CD14-positive monocyte (primary cell): ENCODE data around the gene STMN1. TPM values are rescaled to one million over a fixed set of nuclear protein-coding genes. Genes with fewer than 3 reads are reported as not detected.

ENCODE experiments used
- DNase-seq, 3 donors: peaks; one replicate each; pipeline ENCODE4 v3.0.0-alpha.2; 2011 to 2022
- H2AFZ ChIP-seq: 2 replicates; pipeline ENCODE4 v1.6.0; 2012; ENCODE audit warnings: mild to moderate bottlenecking, low read depth, low read length, inconsistent platforms; ENCODE audit not compliant: insufficient read depth, poor library complexity, severe bottlenecking
- H3K27ac ChIP-seq, 2 donors: 1 replicate in 1 of 2; 2 replicates in 1 of 2; pipeline ENCODE4 v1.5.1; 2012 to 2013; ENCODE audit warnings: low read length in 2 of 2, control low read depth in 1 of 2, inconsistent platforms in 1 of 2, low read depth in 1 of 2, mild to moderate bottlenecking in 1 of 2
- H3K27me3 ChIP-seq, 2 donors: one replicate each; pipeline versions ENCODE4 v1.6.0 to v1.6.1; 2011 to 2013; ENCODE audit warnings: low read length in 2 of 2; ENCODE audit not compliant: control insufficient read depth in 2 of 2, insufficient read depth in 2 of 2
- H3K36me3 ChIP-seq, 2 donors: replicated peaks in 1 of 2; 1 replicate in 1 of 2; 2 replicates in 1 of 2; pipeline versions ENCODE4 v1.5.1 to v1.6.1; 2012 to 2013; ENCODE audit warnings: low read length in 2 of 2, control low read depth in 1 of 2, inconsistent platforms in 1 of 2, mild to moderate bottlenecking in 1 of 2; ENCODE audit not compliant: insufficient read depth in 2 of 2, control insufficient read depth in 1 of 2
- H3K4me1 ChIP-seq, 2 donors: 1 replicate in 1 of 2; 2 replicates in 1 of 2; pipeline versions ENCODE4 v1.5.1 to v1.6.1; 2012 to 2013; ENCODE audit warnings: low read length in 2 of 2, control low read depth in 1 of 2, inconsistent platforms in 1 of 2, mild to moderate bottlenecking in 1 of 2, moderate library complexity in 1 of 2; ENCODE audit not compliant: insufficient read depth in 2 of 2, control insufficient read depth in 1 of 2
- H3K4me2 ChIP-seq: replicated peaks from 2 replicates; pipeline ENCODE3; 2012; ENCODE audit warnings: low read length, moderate library complexity, mild to moderate bottlenecking; ENCODE audit not compliant: poor library complexity, severe bottlenecking; ENCODE audit errors: extremely low read depth
- H3K4me3 ChIP-seq, 3 experiments: fragments of 200-600 bp in 1 of 3; sonication (generic) in 1 of 3; replicated peaks in 1 of 3; 1 replicate in 2 of 3; 2 replicates in 1 of 3; pipeline ENCODE4 v1.5.1; 2011 to 2013; ENCODE audit warnings: low read length in 3 of 3, mild to moderate bottlenecking in 3 of 3, control low read depth in 2 of 3, low read depth in 2 of 3, inconsistent platforms in 1 of 3, moderate library complexity in 1 of 3
- H3K79me2 ChIP-seq: 2 replicates; pipeline ENCODE4 v1.6.0; 2012; ENCODE audit warnings: mild to moderate bottlenecking, control low read depth, inconsistent platforms, low read length, moderate library complexity; ENCODE audit not compliant: insufficient read depth
- H3K9ac ChIP-seq: 2 replicates; pipeline ENCODE4 v1.6.0; 2017; ENCODE audit warnings: low read length, mild to moderate bottlenecking; ENCODE audit not compliant: insufficient read depth, poor library complexity, severe bottlenecking
- H3K9me3 ChIP-seq, 2 donors: replicated peaks in 1 of 2; 1 replicate in 1 of 2; 2 replicates in 1 of 2; pipeline versions ENCODE4 v1.5.1 to v1.6.1; 2012 to 2013; ENCODE audit warnings: low read length in 2 of 2, control low read depth in 1 of 2; ENCODE audit not compliant: control insufficient read depth in 1 of 2, insufficient read depth in 1 of 2
- H4K20me1 ChIP-seq: 2 replicates; pipeline ENCODE4 v1.6.0; 2012; ENCODE audit warnings: mild to moderate bottlenecking, low read length, control low read depth, moderate library complexity; ENCODE audit not compliant: insufficient read depth
- H3K27ac Mint-ChIP-seq, 7 donors: one replicate each; pipeline ENCODE4 v1.8.0; 2020; ENCODE audit warnings: mild to moderate bottlenecking in 7 of 7, mixed read lengths in 7 of 7, moderate library complexity in 6 of 7, inconsistent platforms in 2 of 7
- H3K27me3 Mint-ChIP-seq, 3 donors: one replicate each; pipeline ENCODE4 v1.8.0; 2021 to 2022; ENCODE audit warnings: low read depth in 3 of 3, mild to moderate bottlenecking in 3 of 3, mixed read lengths in 3 of 3, moderate library complexity in 3 of 3, inconsistent platforms in 1 of 3
- H3K36me3 Mint-ChIP-seq, 2 donors: one replicate each; pipeline ENCODE4 v1.8.0; 2020; ENCODE audit warnings: mixed read lengths in 2 of 2, inconsistent platforms in 1 of 2, mild to moderate bottlenecking in 1 of 2
- H3K4me1 Mint-ChIP-seq: one replicate; pipeline ENCODE4 v1.8.0; 2020; ENCODE audit warnings: mild to moderate bottlenecking, mixed read lengths
- H3K4me3 Mint-ChIP-seq, 2 donors: one replicate each; pipeline ENCODE4 v1.8.0; 2020; ENCODE audit warnings: mild to moderate bottlenecking in 2 of 2, mixed read lengths in 2 of 2, moderate library complexity in 1 of 2
- H3K9me3 Mint-ChIP-seq, 7 donors: one replicate each; pipeline ENCODE4 v1.8.0; 2020 to 2022; ENCODE audit warnings: mixed read lengths in 7 of 7, mild to moderate bottlenecking in 6 of 7, moderate library complexity in 6 of 7, inconsistent platforms in 2 of 7
- WGBS: methylation state at CpG from one replicate; pipeline ENCODE4 v1.1.5; 2013; ENCODE audit warnings: missing lambda C conversion rate; ENCODE audit not compliant: insufficient coverage; 5-methylcytosine and 5-hydroxymethylcytosine counted together
- intact Hi-C, 2 donors: fragments of 100-400 bp; cut with micrococcal nuclease; formaldehyde crosslinking; loops; one replicate each; pipeline versions ENCODE4 v1.15.0 to v1.15.1; 2023
- polyA plus RNA-seq, 3 donors: library from polyadenylated mRNA; depleted of rRNA in 1 of 3; unstranded in 2 of 3; stranded (reverse) in 1 of 3; fragments of 300-500 nt in 2 of 3; fragments of >200 nt in 1 of 3; fragmentation: Illumina TruSeq in 2 of 3; gene quantifications; 1 replicate in 2 of 3; 2 replicates in 1 of 3; pipeline ENCODE4 v1.2.3, GENCODE V29; 2012 to 2021
- TF ChIP-seq, protein P1 (sequence below): fragments of 200-600 bp; IDR thresholded peaks from one replicate; pipeline ENCODE4 v1.8.0; 2022; ENCODE audit warnings: antibody characterized with exemption, mild to moderate bottlenecking

STMN1 gene
- polyA plus RNA-seq, 3 donors = 1.5 to 8.1 (median 3.5) TPM

DNA sequence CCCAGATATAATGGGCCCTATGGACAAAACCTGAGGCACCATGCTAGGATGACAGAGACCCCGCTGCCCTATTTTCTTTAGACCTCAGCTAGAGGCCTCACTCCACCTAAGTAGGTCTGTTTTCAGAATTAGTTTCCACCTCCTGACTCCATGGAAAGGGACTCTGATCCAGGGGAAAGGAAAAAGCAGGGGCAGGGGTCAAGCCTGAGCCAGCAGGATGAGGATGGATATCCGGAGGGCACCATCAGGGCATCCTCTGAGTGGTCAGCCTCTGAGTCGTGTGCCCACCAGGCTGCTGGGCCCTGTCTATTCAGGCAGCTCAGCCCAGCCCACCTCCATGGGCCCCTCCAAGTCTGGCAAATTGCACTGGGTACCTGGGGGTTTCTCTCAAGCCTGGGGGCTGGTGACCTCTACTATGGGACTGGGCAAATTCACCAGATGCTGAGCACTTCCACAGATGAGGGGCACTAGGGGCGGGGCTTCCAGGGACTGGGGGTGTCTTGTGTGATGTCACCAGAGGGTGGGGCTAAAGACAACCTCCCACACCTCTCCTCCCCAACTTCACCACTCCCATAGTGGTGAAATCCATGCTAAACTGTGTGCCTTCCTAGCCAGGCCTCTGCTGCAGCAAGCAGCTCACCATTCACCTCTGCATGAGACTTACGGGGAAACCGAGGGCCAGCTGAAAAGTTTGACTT lies 36.2 kb downstream of the STMN1 start:
- Histone ChIP-seq H3K27ac (no peak overlapping the region), H3K4me2 (no peak overlapping the region), H3K9ac (no peak overlapping the region), H3K9me3 (no peaks in the 10 kb centered on the region), H3K27me3 (no peaks in the 10 kb centered on the region), H3K79me2 (peaks cover 8% of the 10 kb centered on the region), H3K36me3 (peaks cover 0 to 11% of the 10 kb centered on the region in 2 donors), H3K4me1 (peaks cover 46 to 49% of the 10 kb centered on the region in 2 donors), H3K4me3 (no peak overlapping the region), H2AFZ (no peak overlapping the region), H4K20me1 (no peaks in the 10 kb centered on the region)
- H3K27me3 Mint-ChIP-seq = peaks cover 0 to 1% (median 0%) of the 10 kb centered on the region in 3 donors
- H3K4me1 Mint-ChIP-seq = peaks cover 60% of the 10 kb centered on the region
- H3K4me3 Mint-ChIP-seq = no peak overlapping the region
- DNase-seq = no peak
- peaks cover 20 to 26% of the 10 kb centered on the region in 2 donors for H3K36me3 Mint-ChIP-seq
- TF ChIP-seq, protein P1, sequence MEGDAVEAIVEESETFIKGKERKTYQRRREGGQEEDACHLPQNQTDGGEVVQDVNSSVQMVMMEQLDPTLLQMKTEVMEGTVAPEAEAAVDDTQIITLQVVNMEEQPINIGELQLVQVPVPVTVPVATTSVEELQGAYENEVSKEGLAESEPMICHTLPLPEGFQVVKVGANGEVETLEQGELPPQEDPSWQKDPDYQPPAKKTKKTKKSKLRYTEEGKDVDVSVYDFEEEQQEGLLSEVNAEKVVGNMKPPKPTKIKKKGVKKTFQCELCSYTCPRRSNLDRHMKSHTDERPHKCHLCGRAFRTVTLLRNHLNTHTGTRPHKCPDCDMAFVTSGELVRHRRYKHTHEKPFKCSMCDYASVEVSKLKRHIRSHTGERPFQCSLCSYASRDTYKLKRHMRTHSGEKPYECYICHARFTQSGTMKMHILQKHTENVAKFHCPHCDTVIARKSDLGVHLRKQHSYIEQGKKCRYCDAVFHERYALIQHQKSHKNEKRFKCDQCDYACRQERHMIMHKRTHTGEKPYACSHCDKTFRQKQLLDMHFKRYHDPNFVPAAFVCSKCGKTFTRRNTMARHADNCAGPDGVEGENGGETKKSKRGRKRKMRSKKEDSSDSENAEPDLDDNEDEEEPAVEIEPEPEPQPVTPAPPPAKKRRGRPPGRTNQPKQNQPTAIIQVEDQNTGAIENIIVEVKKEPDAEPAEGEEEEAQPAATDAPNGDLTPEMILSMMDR = no peak
- peaks cover 0 to 2% (median 0%) of the 10 kb centered on the region in 7 donors for H3K9me3 Mint-ChIP-seq
- 59% methylated on average over 3 of the region's 6 CpGs for WGBS
- intact Hi-C loops = no loop called here
- no peak overlapping the region for H3K27ac Mint-ChIP-seq

DNA sequence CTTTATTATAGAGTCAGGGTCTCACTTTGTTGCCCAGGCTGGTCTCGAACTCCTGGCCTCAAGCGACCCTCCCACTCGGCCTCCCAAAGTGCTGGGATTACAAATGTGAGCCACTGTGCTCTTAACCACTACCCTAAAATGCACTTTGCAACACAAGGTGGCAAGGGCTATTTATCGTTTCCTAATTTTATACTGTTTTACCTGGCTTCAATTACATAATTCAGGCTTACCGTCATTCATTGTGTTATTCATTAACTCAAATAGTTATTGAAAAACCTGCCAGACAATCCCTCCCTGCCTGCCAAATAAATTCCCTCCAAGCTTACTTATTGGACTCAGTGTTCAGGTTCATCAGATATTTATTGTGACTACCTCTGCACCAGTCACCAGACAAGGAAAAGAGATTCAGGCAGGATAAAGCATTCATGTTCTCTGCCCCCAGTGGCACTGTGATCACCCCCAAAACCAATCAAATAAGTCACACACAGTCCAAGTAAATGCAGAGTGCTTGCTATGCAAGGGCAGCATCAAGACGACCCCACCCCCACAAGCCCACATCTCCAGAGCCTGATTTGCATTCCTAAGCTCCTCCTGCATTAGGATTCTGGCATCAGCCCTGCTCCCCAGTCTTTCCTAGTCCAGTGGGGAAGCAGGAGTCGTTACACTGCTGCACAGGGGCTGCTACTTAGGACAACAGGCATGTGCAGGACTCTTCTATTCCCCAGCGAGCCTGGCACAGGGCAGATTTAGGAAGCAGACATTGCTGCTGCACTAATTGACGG lies 38.8 kb downstream of the STMN1 start:
- Histone ChIP-seq H3K36me3 (peaks cover 11 to 26% of the 10 kb centered on the region in 2 donors), H3K4me1 (peaks cover 26 to 37% of the 10 kb centered on the region in 2 donors), H3K27ac (no peak overlapping the region), H3K4me2 (no peak overlapping the region), H2AFZ (no peak overlapping the region), H3K27me3 (no peaks in the 10 kb centered on the region), H3K9me3 (no peaks in the 10 kb centered on the region), H3K4me3 (no peak overlapping the region), H3K9ac (no peak overlapping the region), H3K79me2 (peaks cover 3% of the 10 kb centered on the region), H4K20me1 (no peaks in the 10 kb centered on the region)
- H3K4me1 Mint-ChIP-seq = peaks cover 53% of the 10 kb centered on the region
- intact Hi-C loops = no loop called here
- TF ChIP-seq, protein P1 = no peak
- no peak overlapping the region for H3K27ac Mint-ChIP-seq
- H3K27me3 Mint-ChIP-seq = peaks cover 0 to 5% (median 0%) of the 10 kb centered on the region in 3 donors
- peaks cover 32 to 38% of the 10 kb centered on the region in 2 donors for H3K36me3 Mint-ChIP-seq
- H3K9me3 Mint-ChIP-seq = peaks cover 0 to 3% (median 0%) of the 10 kb centered on the region in 7 donors
- no peak for DNase-seq
- WGBS = 96% methylated on average over 9 of the region's 9 CpGs
- no peak overlapping the region for H3K4me3 Mint-ChIP-seq
